Eye (tissue), 1 donor: Measurements from ENCODE around the gene PTPRA.
"Not testable (repeated sequence)": the region's sequence is repeated elsewhere in the genome, so short reads cannot be mapped to it uniquely, and the experiment has no call there.

Source experiments
- DNase-seq: peaks from one replicate; pipeline ENCODE4 v3.0.0-alpha.2; 2015

PTPRA gene

GRCh38 chr20:2873010-2873746 lies at the start of gene PTPRA:
TSS of gene PTPRA (plus strand) at chr20:2873481. CDS start at chr20:2964278, 90,797 bp downstream.
- DNase-seq = peak; percentile 98

- DNase-seq = no peak
These were observed 47.5 kb upstream of the PTPRA start for GRCh38 chr20:2825761-2826160.

GRCh38 chr20:2826655-2827054 lies 46.6 kb upstream of the PTPRA start:
- no peak for DNase-seq

GRCh38 chr20:2829376-2829775 lies 43.9 kb upstream of the PTPRA start:
- no peak for DNase-seq

GRCh38 chr20:2831206-2831605 lies 42.1 kb upstream of the PTPRA start:
- DNase-seq = not testable (repeated sequence)

- DNase-seq = no peak
These were observed 39.5 kb upstream of the PTPRA start for GRCh38 chr20:2833761-2834160.

GRCh38 chr20:2834401-2835110 lies 38.7 kb upstream of the PTPRA start:
- no peak for DNase-seq

- no peak for DNase-seq
These were observed 37.9 kb upstream of the PTPRA start for GRCh38 chr20:2835331-2835796.

- DNase-seq = no peak
These were observed 37.2 kb upstream of the PTPRA start for GRCh38 chr20:2836035-2836434.

- no peak for DNase-seq
These were observed 35.9 kb upstream of the PTPRA start for GRCh38 chr20:2837221-2837960.

GRCh38 chr20:2838170-2838797 lies 35.0 kb upstream of the PTPRA start:
- no peak for DNase-seq

- no peak for DNase-seq
These were observed 34.2 kb upstream of the PTPRA start for GRCh38 chr20:2838847-2839671.

- peak; percentile 4 for DNase-seq
These were observed 33.5 kb upstream of the PTPRA start for GRCh38 chr20:2839732-2840137.

- peak; percentile 94 for DNase-seq
These were observed 32.9 kb upstream of the PTPRA start, which contains the start of the genes PCED1A and VPS16 for GRCh38 chr20:2840138-2840966. TSS of gene PCED1A (minus strand) at chr20:2840655. CDS start at chr20:2839912, 743 bp downstream. TSS of gene VPS16 (plus strand) at chr20:2840745. CDS start at chr20:2840775, 30 bp downstream.

GRCh38 chr20:2840967-2841531 lies 32.2 kb upstream of the PTPRA start:
- DNase-seq = peak; percentile 56

- DNase-seq = no peak
These were observed 27.7 kb upstream of the PTPRA start for GRCh38 chr20:2845607-2846006.

GRCh38 chr20:2846698-2847097 lies 26.6 kb upstream of the PTPRA start:
- no peak for DNase-seq

GRCh38 chr20:2847802-2848201 lies 25.5 kb upstream of the PTPRA start:
- DNase-seq = no peak

GRCh38 chr20:2849529-2849928 lies 23.8 kb upstream of the PTPRA start:
- DNase-seq = no peak

- no peak for DNase-seq
These were observed 22.2 kb upstream of the PTPRA start for GRCh38 chr20:2851086-2851485.

- DNase-seq = no peak
These were observed 14.7 kb upstream of the PTPRA start for GRCh38 chr20:2858591-2858990.
